Lower leg skin (tissue), 3 donors: ENCODE data around the gene RRP9.

ENCODE experiments used
- POLR2A ChIP-seq, 2 donors: fragments of 450-650 bp; IDR thresholded peaks; one replicate each; pipeline ENCODE4 v1.6.1; 2016 to 2017; ENCODE audit warnings: antibody characterized with exemption in 2 of 2, mild to moderate bottlenecking in 1 of 2, moderate library complexity in 1 of 2
- TF ChIP-seq, protein P1 (sequence below), 3 donors: fragments of 450-650 bp; IDR thresholded peaks; one replicate each; pipeline ENCODE4 v1.5.1; 2016; ENCODE audit warnings: antibody characterized with exemption in 3 of 3, mild to moderate bottlenecking in 3 of 3, moderate library complexity in 2 of 3

DNA sequence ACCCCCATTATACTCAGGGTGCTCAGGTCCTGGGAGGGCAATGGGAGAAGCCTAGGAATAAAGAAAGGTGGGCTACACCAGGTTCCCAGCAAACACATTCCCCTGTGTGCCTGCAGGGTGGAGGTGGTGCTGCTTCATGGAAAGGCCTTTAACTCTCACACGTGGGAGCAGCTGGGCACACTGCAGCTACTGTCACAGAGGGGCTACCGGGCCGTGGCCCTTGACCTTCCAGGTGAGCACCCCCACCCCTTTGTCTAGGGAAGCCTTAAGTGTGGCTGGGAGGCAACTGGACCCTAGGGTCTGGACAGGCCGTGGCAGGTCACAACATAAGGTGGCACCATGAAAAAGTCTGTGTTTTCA, 36.4 kb upstream of the RRP9 start:
- TF ChIP-seq, protein P1, sequence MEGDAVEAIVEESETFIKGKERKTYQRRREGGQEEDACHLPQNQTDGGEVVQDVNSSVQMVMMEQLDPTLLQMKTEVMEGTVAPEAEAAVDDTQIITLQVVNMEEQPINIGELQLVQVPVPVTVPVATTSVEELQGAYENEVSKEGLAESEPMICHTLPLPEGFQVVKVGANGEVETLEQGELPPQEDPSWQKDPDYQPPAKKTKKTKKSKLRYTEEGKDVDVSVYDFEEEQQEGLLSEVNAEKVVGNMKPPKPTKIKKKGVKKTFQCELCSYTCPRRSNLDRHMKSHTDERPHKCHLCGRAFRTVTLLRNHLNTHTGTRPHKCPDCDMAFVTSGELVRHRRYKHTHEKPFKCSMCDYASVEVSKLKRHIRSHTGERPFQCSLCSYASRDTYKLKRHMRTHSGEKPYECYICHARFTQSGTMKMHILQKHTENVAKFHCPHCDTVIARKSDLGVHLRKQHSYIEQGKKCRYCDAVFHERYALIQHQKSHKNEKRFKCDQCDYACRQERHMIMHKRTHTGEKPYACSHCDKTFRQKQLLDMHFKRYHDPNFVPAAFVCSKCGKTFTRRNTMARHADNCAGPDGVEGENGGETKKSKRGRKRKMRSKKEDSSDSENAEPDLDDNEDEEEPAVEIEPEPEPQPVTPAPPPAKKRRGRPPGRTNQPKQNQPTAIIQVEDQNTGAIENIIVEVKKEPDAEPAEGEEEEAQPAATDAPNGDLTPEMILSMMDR (IDR thresholded peaks at IDR 0.05), result no peak
- no peak for TF ChIP-seq POLR2A (IDR thresholded peaks at IDR 0.05)
